ENCODE data around the gene MBTPS2. TPM values are rescaled to one million over a fixed set of nuclear protein-coding genes. Genes with fewer than 3 reads are reported as not detected.
A peak's percentile ranks its signal among the peaks of the same experiment; 100 is the strongest.
"Not testable (repeated sequence)": the region's sequence is repeated elsewhere in the genome, so short reads cannot be mapped to it uniquely, and the experiment has no call there.

MBTPS2 gene
- total RNA-seq, 4 donors from 2014 or later, result 7.7 to 13.5 (median 10.1) TPM

GRCh38 chrX:21870494-21870893, 31.1 kb downstream of the MBTPS2 start:
- Histone ChIP-seq H3K9me3 (no peaks in the 10 kb centered on the region), H3K4me1 (peaks cover 0 to 5% (median 0%) of the 10 kb centered on the region in 3 donors), H3K27ac (no peak overlapping the region), H3K27me3 (no peaks in the 10 kb centered on the region), H3K36me3 (no peaks in the 10 kb centered on the region), H3K4me3 (no peak overlapping the region)
- TF ChIP-seq POLR2A (IDR thresholded peaks at IDR 0.05), result no peak
- TF ChIP-seq POLR2AphosphoS5 (IDR thresholded peaks at IDR 0.05), result no peak
- no peak for TF ChIP-seq CTCF (IDR thresholded peaks at IDR 0.05)
- TF ChIP-seq EP300 (IDR thresholded peaks at IDR 0.05), result no peak
- 29 to 40% methylated on average over 1 of the region's 1 CpG for whole genome bisulfite sequencing, 2 donors (ENCODE audit: low coverage in 1 of 2)
- ATAC-seq, result no peak

GRCh38 chrX:21873063-21873775, 33.8 kb downstream of the MBTPS2 start:
- Histone ChIP-seq H3K4me1 (no peaks in the 10 kb centered on the region), H3K9me3 (no peaks in the 10 kb centered on the region), H3K4me3 (no peak overlapping the region), H3K36me3 (peaks cover 0 to under 1% of the 10 kb centered on the region in 2 donors), H3K27me3 (no peaks in the 10 kb centered on the region), H3K27ac (peak overlapping the region in 2 of 4 donors; percentile 34 to 60)
- no peak for ATAC-seq
- WGBS, 2 donors (ENCODE audit: low coverage in 1 of 2), result 21 to 24% methylated on average over 4 of the region's 4 CpGs
- no peak for TF ChIP-seq POLR2A (IDR thresholded peaks at IDR 0.05)
- no peak for TF ChIP-seq CTCF (IDR thresholded peaks at IDR 0.05)
- TF ChIP-seq EP300 (IDR thresholded peaks at IDR 0.05), result no peak
- TF ChIP-seq POLR2AphosphoS5 (IDR thresholded peaks at IDR 0.05), result no peak

GRCh38 chrX:21874182-21874581, 34.8 kb downstream of the MBTPS2 start:
- not testable (repeated sequence) for H3K4me3 ChIP-seq, H3K27ac ChIP-seq
- WGBS, 2 donors (ENCODE audit: low coverage in 1 of 2), result 40% methylated on average over 1 of the region's 3 CpGs; no CpG with 5 or more reads in 1 of the 2 donors

GRCh38 chrX:21875013-21875412, 35.6 kb downstream of the MBTPS2 start:
- H3K4me3 ChIP-seq, result no peak overlapping the region
- TF ChIP-seq POLR2A (IDR thresholded peaks at IDR 0.05), result no peak
- no peak for TF ChIP-seq EP300 (IDR thresholded peaks at IDR 0.05)
- TF ChIP-seq CTCF (IDR thresholded peaks at IDR 0.05), result no peak
- no peak for TF ChIP-seq POLR2AphosphoS5 (IDR thresholded peaks at IDR 0.05)
- peaks cover 0 to 13% of the 10 kb centered on the region in 2 donors for H3K36me3 ChIP-seq
- no peaks in the 10 kb centered on the region for H3K27me3 ChIP-seq
- ATAC-seq, result no peak
- H3K4me1 ChIP-seq, result no peaks in the 10 kb centered on the region
- 100% methylated on average over 1 of the region's 1 CpG for WGBS, 2 donors (ENCODE audit: low coverage in 1 of 2)
- H3K9me3 ChIP-seq, result no peaks in the 10 kb centered on the region
- no peak overlapping the region for H3K27ac ChIP-seq

More at GRCh38 chrX:21874182-21874581, 34.8 kb downstream of the MBTPS2 start:
- not testable (repeated sequence) for H3K27me3 ChIP-seq, ATAC-seq, H3K4me1 ChIP-seq, H3K36me3 ChIP-seq, H3K9me3 ChIP-seq

GRCh38 chrX:21881881-21882574, 42.6 kb downstream of the MBTPS2 start:
- no peak overlapping the region for H3K4me3 ChIP-seq
- no peak for ATAC-seq
- H3K27me3 ChIP-seq, result no peaks in the 10 kb centered on the region
- no peaks in the 10 kb centered on the region for H3K9me3 ChIP-seq
- H3K27ac ChIP-seq, result no peak overlapping the region
- WGBS, 2 donors (ENCODE audit: low coverage in 1 of 2), result 91 to 92% methylated on average over 2 to 3 of the region's 3 CpGs
- TF ChIP-seq POLR2A (IDR thresholded peaks at IDR 0.05) (no peak), POLR2AphosphoS5 (IDR thresholded peaks at IDR 0.05) (no peak), EP300 (IDR thresholded peaks at IDR 0.05) (no peak), CTCF (IDR thresholded peaks at IDR 0.05) (no peak)
- H3K36me3 ChIP-seq, result peaks cover 0 to 20% of the 10 kb centered on the region in 2 donors
- H3K4me1 ChIP-seq, result no peaks in the 10 kb centered on the region
